ENCODE measurements around the gene ALDH1A3. TPM values are rescaled to one million over a fixed set of nuclear protein-coding genes. Genes with fewer than 3 reads are reported as not detected.

ALDH1A3 gene
- total RNA-seq, result not detected

DNA sequence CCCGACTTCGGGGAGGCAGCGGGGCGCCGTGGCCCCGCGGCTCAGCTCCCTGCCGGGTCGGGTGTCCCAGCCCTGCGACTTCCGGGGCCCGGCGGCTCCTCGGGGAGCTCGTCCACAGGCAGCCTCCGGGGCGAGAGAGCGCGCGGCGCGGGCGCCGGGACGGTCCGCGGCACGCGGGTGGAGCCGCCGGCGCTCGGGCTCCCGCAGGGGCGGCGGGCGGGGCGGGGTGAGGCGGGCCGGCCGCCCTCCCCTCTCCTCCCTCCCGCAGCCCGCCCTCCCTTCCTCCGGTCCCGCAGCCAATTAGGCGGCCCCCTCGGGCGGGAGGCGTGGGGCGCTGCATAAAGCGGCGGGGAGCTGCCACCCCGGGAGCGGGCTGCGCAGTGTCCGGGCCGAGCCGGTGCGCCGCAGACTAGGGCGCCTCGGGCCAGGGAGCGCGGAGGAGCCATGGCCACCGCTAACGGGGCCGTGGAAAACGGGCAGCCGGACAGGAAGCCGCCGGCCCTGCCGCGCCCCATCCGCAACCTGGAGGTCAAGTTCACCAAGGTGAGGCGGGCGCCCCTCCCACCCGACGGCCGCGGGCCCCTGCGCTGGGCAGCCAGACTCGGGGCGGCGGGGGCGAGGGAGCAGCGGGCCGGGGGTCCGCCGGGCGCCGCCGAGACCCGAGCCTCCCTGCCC, at the start of gene ALDH1A3:
Gene ALDH1A3, plus strand, starts transcription at position 368 of the 675 bp plus-strand sequence. Its CDS starts 77 bp downstream, at position 445.
- Mint-ChIP-seq H3K4me3 (peak within 1 kb of the TSS; percentile 57), H3K27me3 (peaks cover 54% of the 10 kb centered on the region), H3K36me3 (ENCODE audit: low read depth) (no peaks in the 10 kb centered on the region), H3K27ac (no peak within 1 kb of the TSS), H3K9me3 (no peaks in the 10 kb centered on the region), H3K4me1 (peaks cover 4% of the 10 kb centered on the region)
- ATAC-seq (replicated peaks), result peak; percentile 24

DNA sequence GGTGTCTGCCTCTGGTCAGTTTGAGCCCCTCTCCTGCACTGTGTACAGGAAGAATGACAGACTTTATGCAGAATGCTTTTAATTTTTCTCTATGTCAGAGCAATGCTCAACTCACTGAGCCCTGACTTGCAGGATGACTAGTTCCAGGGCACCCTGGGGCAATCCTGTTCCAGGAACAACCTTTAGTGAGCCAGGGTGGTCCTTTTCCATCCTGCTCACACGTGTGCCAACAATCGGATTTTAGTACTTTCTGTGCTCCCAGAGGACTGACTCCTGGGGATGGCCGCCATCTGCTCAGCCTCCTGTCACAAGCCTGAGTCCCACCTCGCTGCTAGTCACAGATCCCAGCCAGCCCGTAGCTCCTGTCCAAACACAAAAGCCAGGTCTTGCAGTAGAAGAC, 48.2 kb upstream of the ALDH1A3 start:
- no peak for ATAC-seq (replicated peaks)
- H3K4me1 Mint-ChIP-seq, result no peaks in the 10 kb centered on the region
- H3K4me3 Mint-ChIP-seq, result no peak overlapping the region
- H3K27me3 Mint-ChIP-seq, result peaks cover 37% of the 10 kb centered on the region
- H3K27ac Mint-ChIP-seq, result no peak overlapping the region
- no peaks in the 10 kb centered on the region for H3K9me3 Mint-ChIP-seq
- no peaks in the 10 kb centered on the region for H3K36me3 Mint-ChIP-seq (ENCODE audit: low read depth)

DNA sequence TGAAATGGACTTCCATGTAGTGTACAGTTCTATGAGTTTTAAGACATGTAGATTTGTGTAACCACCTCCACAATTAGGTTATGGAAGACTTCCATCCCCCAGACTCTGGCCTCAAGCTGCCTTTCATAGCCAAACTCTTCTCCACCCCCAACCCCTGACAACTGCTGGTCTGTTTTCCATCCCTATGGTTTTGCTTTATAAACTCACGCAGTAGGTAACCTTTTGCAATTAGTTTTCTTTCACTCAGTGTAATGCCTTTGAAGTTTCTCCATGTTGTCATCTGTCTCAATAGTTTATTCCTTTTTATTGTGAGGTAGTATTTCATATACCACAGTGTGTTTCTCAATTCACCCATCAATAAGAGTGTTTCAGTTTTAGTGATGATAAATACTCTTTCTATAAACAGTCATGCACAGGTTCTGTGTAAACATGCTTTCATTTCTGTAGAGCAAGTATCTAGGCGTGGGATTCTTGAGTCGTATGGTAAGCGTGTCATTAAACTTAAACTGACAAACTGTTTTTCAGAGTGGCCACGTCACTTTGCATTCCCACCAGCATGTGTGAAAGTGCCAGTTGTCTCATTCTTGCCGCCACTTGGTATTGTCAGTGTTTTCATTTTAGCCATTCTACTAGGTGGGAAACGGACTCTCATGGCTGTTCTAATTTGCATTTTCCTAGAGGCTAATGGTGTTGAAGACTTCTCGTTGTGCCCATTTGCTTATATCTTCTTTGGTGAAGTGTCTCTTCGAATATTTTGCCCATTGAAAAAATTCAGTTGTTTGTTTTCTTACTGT, 47.3 kb upstream of the ALDH1A3 start:
- no peaks in the 10 kb centered on the region for H3K36me3 Mint-ChIP-seq (ENCODE audit: low read depth)
- peak overlapping the region; percentile 36 for H3K27ac Mint-ChIP-seq
- H3K9me3 Mint-ChIP-seq, result no peaks in the 10 kb centered on the region
- peaks cover 42% of the 10 kb centered on the region for H3K27me3 Mint-ChIP-seq
- ATAC-seq (replicated peaks), result peak; percentile 87
- H3K4me3 Mint-ChIP-seq, result no peak overlapping the region
- no peaks in the 10 kb centered on the region for H3K4me1 Mint-ChIP-seq

DNA sequence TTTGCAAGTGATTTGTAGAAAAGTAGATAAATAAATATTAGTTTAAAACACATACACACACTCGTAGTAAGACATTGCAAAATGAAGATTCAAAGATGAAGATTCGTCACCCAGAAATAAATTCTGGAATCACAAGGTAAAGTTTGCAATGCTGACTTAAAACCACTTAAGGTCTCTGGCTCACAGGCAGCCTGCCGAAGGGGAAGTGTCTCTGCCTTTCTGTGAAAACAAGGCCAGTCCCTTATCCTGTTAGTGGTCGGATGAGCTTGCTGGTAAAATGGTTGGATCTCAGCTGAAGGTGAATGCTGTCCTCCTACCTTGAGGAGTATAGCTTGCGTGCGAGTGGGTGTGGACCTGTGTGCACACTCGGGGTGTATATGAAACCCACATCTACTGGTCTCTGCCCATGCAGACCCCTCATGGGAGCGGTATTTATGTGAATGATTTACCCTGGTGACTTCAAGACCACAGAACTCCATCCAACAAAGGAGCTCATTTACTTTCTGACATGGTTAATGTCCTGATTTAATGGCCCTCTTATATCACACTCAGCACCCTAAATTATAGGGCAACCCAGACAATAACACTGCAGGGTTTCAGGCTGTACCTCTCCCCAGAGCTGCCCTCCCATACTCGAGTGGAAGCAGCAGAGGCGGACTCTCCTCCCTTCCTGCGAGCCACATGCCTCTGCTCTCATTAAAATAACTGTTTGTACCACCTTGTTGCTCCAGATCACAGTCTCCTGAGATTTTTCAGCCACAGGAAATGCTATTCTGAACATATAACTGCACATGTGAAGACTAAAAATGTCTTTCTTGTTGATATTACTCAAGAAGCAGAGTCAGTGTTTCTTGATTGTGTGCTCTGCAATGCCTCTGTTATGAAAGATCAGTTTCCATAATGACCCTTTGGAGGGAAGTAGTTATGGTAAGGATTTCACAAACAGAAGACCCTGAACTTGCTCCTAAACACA, 45.9 kb upstream of the ALDH1A3 start:
- no peaks in the 10 kb centered on the region for H3K9me3 Mint-ChIP-seq
- no peak overlapping the region for H3K4me3 Mint-ChIP-seq
- peaks cover 38% of the 10 kb centered on the region for H3K27me3 Mint-ChIP-seq
- no peaks in the 10 kb centered on the region for H3K4me1 Mint-ChIP-seq
- ATAC-seq (replicated peaks), result no peak
- H3K36me3 Mint-ChIP-seq (ENCODE audit: low read depth), result no peaks in the 10 kb centered on the region
- no peak overlapping the region for H3K27ac Mint-ChIP-seq

GRCh38 chr15:100834731-100835130, 44.9 kb upstream of the ALDH1A3 start:
- Mint-ChIP-seq H3K36me3 (ENCODE audit: low read depth) (no peaks in the 10 kb centered on the region), H3K4me3 (no peak overlapping the region), H3K4me1 (no peaks in the 10 kb centered on the region), H3K27me3 (peaks cover 42% of the 10 kb centered on the region), H3K9me3 (no peaks in the 10 kb centered on the region), H3K27ac (no peak overlapping the region)
- no peak for ATAC-seq (replicated peaks)

DNA sequence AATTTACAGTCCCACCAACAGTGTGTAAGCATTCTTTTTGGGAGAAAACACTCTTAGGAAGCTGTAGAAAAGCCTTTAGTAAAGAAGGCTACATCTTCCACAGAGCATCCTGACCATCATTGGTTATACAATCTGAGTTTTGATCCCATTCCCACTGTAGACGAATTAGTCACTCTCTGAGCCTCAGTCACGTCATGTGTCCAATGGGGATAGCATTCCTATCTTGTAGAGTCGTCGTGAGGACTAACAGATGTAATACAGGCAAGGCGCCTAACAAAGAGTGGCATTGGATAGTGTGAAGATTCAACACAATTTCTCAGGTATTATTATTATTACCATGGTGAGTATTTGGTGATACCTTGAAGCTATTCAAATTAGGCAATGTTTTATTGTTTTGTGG, 44.0 kb upstream of the ALDH1A3 start:
- H3K4me1 Mint-ChIP-seq, result no peaks in the 10 kb centered on the region
- no peaks in the 10 kb centered on the region for H3K9me3 Mint-ChIP-seq
- no peak overlapping the region for H3K27ac Mint-ChIP-seq
- H3K27me3 Mint-ChIP-seq, result peaks cover 42% of the 10 kb centered on the region
- no peak for ATAC-seq (replicated peaks)
- no peak overlapping the region for H3K4me3 Mint-ChIP-seq
- H3K36me3 Mint-ChIP-seq (ENCODE audit: low read depth), result no peaks in the 10 kb centered on the region

GRCh38 chr15:100836501-100836900, 43.1 kb upstream of the ALDH1A3 start:
- H3K27ac Mint-ChIP-seq, result no peak overlapping the region
- H3K9me3 Mint-ChIP-seq, result no peaks in the 10 kb centered on the region
- no peak overlapping the region for H3K4me3 Mint-ChIP-seq
- H3K36me3 Mint-ChIP-seq (ENCODE audit: low read depth), result no peaks in the 10 kb centered on the region
- H3K4me1 Mint-ChIP-seq, result no peaks in the 10 kb centered on the region
- H3K27me3 Mint-ChIP-seq, result peaks cover 42% of the 10 kb centered on the region
- ATAC-seq (replicated peaks), result no peak

GRCh38 chr15:100841426-100841825, 38.2 kb upstream of the ALDH1A3 start:
- Mint-ChIP-seq H3K27me3 (peaks cover 16% of the 10 kb centered on the region), H3K27ac (no peak overlapping the region), H3K4me1 (no peaks in the 10 kb centered on the region), H3K9me3 (no peaks in the 10 kb centered on the region), H3K4me3 (no peak overlapping the region), H3K36me3 (ENCODE audit: low read depth) (no peaks in the 10 kb centered on the region)
- ATAC-seq (replicated peaks), result no peak

GRCh38 chr15:100842756-100843730, 36.6 kb upstream of the ALDH1A3 start:
- no peak overlapping the region for H3K27ac Mint-ChIP-seq
- no peak overlapping the region for H3K4me3 Mint-ChIP-seq
- H3K27me3 Mint-ChIP-seq, result peaks cover 13% of the 10 kb centered on the region
- H3K4me1 Mint-ChIP-seq, result no peaks in the 10 kb centered on the region
- no peaks in the 10 kb centered on the region for H3K9me3 Mint-ChIP-seq
- no peaks in the 10 kb centered on the region for H3K36me3 Mint-ChIP-seq (ENCODE audit: low read depth)
- ATAC-seq (replicated peaks), result no peak

GRCh38 chr15:100844167-100844566, 35.5 kb upstream of the ALDH1A3 start:
- H3K4me3 Mint-ChIP-seq, result no peak overlapping the region
- H3K36me3 Mint-ChIP-seq (ENCODE audit: low read depth), result no peaks in the 10 kb centered on the region
- H3K9me3 Mint-ChIP-seq, result no peaks in the 10 kb centered on the region
- no peak overlapping the region for H3K27ac Mint-ChIP-seq
- peaks cover 9% of the 10 kb centered on the region for H3K27me3 Mint-ChIP-seq
- H3K4me1 Mint-ChIP-seq, result peaks cover 1% of the 10 kb centered on the region
- ATAC-seq (replicated peaks), result no peak

DNA sequence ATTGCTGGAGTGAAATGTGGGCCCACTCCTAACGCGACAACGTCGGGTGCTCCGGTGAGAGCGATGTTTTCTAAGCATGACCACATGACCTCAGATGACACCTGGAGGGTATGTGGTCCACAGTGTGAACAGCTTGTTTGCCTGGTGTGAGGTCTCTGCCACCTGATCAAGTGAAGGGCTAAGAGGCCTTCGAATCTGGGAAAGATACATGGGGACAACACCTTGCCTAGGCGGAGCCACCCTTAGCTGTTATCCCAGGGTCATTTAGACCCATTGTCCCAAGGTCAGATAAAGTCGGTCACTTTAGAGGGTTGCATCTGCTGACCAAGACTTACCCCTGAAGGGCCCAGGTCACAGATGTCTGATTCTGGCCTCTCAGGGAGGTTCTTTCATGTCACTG, 34.9 kb upstream of the ALDH1A3 start:
- no peak for ATAC-seq (replicated peaks)
- no peaks in the 10 kb centered on the region for H3K36me3 Mint-ChIP-seq (ENCODE audit: low read depth)
- no peak overlapping the region for H3K27ac Mint-ChIP-seq
- H3K27me3 Mint-ChIP-seq, result peaks cover 9% of the 10 kb centered on the region
- no peaks in the 10 kb centered on the region for H3K9me3 Mint-ChIP-seq
- H3K4me1 Mint-ChIP-seq, result peaks cover 4% of the 10 kb centered on the region
- H3K4me3 Mint-ChIP-seq, result no peak overlapping the region

GRCh38 chr15:100847194-100847593, 32.4 kb upstream of the ALDH1A3 start:
- no peak overlapping the region for H3K27ac Mint-ChIP-seq
- peaks cover 9% of the 10 kb centered on the region for H3K27me3 Mint-ChIP-seq
- peaks cover 4% of the 10 kb centered on the region for H3K4me1 Mint-ChIP-seq
- no peaks in the 10 kb centered on the region for H3K9me3 Mint-ChIP-seq
- no peak for ATAC-seq (replicated peaks)
- H3K4me3 Mint-ChIP-seq, result no peak overlapping the region
- no peaks in the 10 kb centered on the region for H3K36me3 Mint-ChIP-seq (ENCODE audit: low read depth)

- H3K4me1 Mint-ChIP-seq, result peaks cover 4% of the 10 kb centered on the region
- H3K9me3 Mint-ChIP-seq, result no peaks in the 10 kb centered on the region
- H3K36me3 Mint-ChIP-seq (ENCODE audit: low read depth), result no peaks in the 10 kb centered on the region
- peak overlapping the region; percentile 77 for H3K4me3 Mint-ChIP-seq
- H3K27me3 Mint-ChIP-seq, result peaks cover 7% of the 10 kb centered on the region
- H3K27ac Mint-ChIP-seq, result peak overlapping the region; percentile 71
- peak; percentile 93 for ATAC-seq (replicated peaks)
Measured at GRCh38 chr15:100849021-100849854, 30.4 kb upstream of the ALDH1A3 start.

All from activated T-helper 17 cell treated with anti-CD3 and anti-CD28 coated beads, Interleukin-2, amount 50 U/mL, for 72 hours (primary cell).